ENCODE data around the gene CPSF3. TPM values are rescaled to one million over a fixed set of nuclear protein-coding genes. Genes with fewer than 3 reads are reported as not detected.

The CPSF3 gene
- total and polyA plus RNA-seq, 2 of the 8 experiments (the other 6 are each of a cell fraction or from before 2014, with no cell fraction given), result 44.5 to 93.3 TPM

DNA sequence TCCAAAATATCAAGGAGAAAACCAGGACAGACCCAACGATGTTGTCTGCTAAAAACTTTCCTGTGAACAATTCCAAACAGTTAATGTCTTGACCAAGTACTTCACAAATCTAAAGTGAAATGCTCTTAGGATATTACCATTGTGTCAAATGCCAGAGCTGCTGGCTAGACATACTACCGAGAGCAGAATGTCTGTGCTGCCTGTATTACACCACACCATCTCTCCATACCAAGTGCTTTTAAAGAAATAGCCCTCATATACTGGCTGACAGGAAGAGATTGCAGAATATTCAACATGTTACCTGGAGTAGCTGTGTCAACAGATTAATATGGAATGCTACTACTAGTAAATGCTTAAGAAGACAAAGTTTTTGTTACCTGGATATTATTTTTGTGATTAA is 69.5 kb downstream of the CPSF3 start (continued):
- TF ChIP-seq, protein P1, sequence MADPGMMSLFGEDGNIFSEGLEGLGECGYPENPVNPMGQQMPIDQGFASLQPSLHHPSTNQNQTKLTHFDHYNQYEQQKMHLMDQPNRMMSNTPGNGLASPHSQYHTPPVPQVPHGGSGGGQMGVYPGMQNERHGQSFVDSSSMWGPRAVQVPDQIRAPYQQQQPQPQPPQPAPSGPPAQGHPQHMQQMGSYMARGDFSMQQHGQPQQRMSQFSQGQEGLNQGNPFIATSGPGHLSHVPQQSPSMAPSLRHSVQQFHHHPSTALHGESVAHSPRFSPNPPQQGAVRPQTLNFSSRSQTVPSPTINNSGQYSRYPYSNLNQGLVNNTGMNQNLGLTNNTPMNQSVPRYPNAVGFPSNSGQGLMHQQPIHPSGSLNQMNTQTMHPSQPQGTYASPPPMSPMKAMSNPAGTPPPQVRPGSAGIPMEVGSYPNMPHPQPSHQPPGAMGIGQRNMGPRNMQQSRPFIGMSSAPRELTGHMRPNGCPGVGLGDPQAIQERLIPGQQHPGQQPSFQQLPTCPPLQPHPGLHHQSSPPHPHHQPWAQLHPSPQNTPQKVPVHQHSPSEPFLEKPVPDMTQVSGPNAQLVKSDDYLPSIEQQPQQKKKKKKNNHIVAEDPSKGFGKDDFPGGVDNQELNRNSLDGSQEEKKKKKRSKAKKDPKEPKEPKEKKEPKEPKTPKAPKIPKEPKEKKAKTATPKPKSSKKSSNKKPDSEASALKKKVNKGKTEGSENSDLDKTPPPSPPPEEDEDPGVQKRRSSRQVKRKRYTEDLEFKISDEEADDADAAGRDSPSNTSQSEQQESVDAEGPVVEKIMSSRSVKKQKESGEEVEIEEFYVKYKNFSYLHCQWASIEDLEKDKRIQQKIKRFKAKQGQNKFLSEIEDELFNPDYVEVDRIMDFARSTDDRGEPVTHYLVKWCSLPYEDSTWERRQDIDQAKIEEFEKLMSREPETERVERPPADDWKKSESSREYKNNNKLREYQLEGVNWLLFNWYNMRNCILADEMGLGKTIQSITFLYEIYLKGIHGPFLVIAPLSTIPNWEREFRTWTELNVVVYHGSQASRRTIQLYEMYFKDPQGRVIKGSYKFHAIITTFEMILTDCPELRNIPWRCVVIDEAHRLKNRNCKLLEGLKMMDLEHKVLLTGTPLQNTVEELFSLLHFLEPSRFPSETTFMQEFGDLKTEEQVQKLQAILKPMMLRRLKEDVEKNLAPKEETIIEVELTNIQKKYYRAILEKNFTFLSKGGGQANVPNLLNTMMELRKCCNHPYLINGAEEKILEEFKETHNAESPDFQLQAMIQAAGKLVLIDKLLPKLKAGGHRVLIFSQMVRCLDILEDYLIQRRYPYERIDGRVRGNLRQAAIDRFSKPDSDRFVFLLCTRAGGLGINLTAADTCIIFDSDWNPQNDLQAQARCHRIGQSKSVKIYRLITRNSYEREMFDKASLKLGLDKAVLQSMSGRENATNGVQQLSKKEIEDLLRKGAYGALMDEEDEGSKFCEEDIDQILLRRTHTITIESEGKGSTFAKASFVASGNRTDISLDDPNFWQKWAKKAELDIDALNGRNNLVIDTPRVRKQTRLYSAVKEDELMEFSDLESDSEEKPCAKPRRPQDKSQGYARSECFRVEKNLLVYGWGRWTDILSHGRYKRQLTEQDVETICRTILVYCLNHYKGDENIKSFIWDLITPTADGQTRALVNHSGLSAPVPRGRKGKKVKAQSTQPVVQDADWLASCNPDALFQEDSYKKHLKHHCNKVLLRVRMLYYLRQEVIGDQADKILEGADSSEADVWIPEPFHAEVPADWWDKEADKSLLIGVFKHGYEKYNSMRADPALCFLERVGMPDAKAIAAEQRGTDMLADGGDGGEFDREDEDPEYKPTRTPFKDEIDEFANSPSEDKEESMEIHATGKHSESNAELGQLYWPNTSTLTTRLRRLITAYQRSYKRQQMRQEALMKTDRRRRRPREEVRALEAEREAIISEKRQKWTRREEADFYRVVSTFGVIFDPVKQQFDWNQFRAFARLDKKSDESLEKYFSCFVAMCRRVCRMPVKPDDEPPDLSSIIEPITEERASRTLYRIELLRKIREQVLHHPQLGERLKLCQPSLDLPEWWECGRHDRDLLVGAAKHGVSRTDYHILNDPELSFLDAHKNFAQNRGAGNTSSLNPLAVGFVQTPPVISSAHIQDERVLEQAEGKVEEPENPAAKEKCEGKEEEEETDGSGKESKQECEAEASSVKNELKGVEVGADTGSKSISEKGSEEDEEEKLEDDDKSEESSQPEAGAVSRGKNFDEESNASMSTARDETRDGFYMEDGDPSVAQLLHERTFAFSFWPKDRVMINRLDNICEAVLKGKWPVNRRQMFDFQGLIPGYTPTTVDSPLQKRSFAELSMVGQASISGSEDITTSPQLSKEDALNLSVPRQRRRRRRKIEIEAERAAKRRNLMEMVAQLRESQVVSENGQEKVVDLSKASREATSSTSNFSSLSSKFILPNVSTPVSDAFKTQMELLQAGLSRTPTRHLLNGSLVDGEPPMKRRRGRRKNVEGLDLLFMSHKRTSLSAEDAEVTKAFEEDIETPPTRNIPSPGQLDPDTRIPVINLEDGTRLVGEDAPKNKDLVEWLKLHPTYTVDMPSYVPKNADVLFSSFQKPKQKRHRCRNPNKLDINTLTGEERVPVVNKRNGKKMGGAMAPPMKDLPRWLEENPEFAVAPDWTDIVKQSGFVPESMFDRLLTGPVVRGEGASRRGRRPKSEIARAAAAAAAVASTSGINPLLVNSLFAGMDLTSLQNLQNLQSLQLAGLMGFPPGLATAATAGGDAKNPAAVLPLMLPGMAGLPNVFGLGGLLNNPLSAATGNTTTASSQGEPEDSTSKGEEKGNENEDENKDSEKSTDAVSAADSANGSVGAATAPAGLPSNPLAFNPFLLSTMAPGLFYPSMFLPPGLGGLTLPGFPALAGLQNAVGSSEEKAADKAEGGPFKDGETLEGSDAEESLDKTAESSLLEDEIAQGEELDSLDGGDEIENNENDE (IDR thresholded peaks at IDR 0.05; ENCODE audit: insufficient replicate concordance, low read length), result no peak
